Measurements from ENCODE around the gene IL4R. TPM values are rescaled to one million over a fixed set of nuclear protein-coding genes. Genes with fewer than 3 reads are reported as not detected.

Gene IL4R
- total RNA-seq, 1 experiment from 2014 or later = 28.6 TPM

DNA sequence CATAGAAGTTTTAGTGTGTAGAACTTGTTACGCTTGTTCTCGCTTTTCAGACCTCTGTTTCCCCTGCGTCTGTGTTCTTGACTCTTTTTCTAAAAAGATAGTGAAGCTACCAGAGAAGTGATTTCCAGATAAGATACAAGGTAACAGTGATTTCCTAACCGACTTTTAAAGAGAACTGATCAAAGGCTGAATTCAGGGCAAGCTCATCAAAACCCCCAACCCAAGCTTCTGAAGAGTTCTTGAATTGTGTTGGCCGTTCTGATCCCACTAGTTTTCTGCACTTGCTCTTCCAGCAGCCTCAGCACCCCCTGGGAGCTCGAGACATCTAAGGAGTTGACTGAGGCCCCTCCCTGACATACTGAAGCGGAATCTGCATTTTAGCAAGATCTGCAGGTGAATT lies 32.5 kb upstream of the IL4R start:
- no peak overlapping the region for H2BK5ac ChIP-seq (ENCODE audit: insufficient read length, low read length)
- no peak overlapping the region for H4K91ac ChIP-seq (ENCODE audit: insufficient read length, low read depth, low read length)
- H3K9ac ChIP-seq (ENCODE audit: extremely low read depth, insufficient read length, low read length) = no peak overlapping the region
- H2BK120ac ChIP-seq (ENCODE audit: low read depth, low read length, poor library complexity, severe bottlenecking) = no peak overlapping the region
- H3K23me2 ChIP-seq (ENCODE audit: insufficient read length, low read depth, low read length, poor library complexity, severe bottlenecking) = no peaks in the 10 kb centered on the region
- H3K4me2 ChIP-seq (ENCODE audit: insufficient read depth, insufficient read length, low read length) = no peak overlapping the region
- H2AK5ac ChIP-seq (ENCODE audit: insufficient read length, low read length) = no peak overlapping the region
- H3T11ph ChIP-seq (ENCODE audit: low read length) = no peak overlapping the region
- no peaks in the 10 kb centered on the region for H3K4me1 ChIP-seq (ENCODE audit: insufficient read depth, low read length)
- no peak overlapping the region for H2AFZ ChIP-seq (ENCODE audit: low read length)
- no peak overlapping the region for H3K56ac ChIP-seq (ENCODE audit: insufficient read length, low read depth, low read length)
- no peak overlapping the region for H4K5ac ChIP-seq (ENCODE audit: insufficient read length, low read depth, low read length)
- no peak overlapping the region for H2BK15ac ChIP-seq (ENCODE audit: low read depth, low read length)
- H4K20me1 ChIP-seq (ENCODE audit: control insufficient read depth, insufficient read depth, insufficient read length) = no peaks in the 10 kb centered on the region
- no peak overlapping the region for H3K18ac ChIP-seq (ENCODE audit: insufficient read length, low read depth, low read length)
- no peaks in the 10 kb centered on the region for H3K79me2 ChIP-seq (ENCODE audit: insufficient read depth, low read length)
- no CpG with 5 or more reads among the region's 7 CpGs for WGBS (ENCODE audit: extremely low coverage, insufficient read length, low lambda C conversion rate)
- H3K9me3 ChIP-seq (ENCODE audit: control insufficient read depth, low read depth, low read length) = no peaks in the 10 kb centered on the region
- H3K14ac ChIP-seq (ENCODE audit: insufficient read depth, low read length) = no peak overlapping the region
- peaks cover 7 to 8% of the 10 kb centered on the region in 2 experiments for H3K4me1 Mint-ChIP-seq
- H3K79me1 ChIP-seq (ENCODE audit: insufficient read depth, low read depth, low read length, poor library complexity, severe bottlenecking) = no peaks in the 10 kb centered on the region
- H3K36me3 Mint-ChIP-seq (ENCODE audit: insufficient read depth in 1 of 3, low read depth in 3 of 3) = no peaks in the 10 kb centered on the region
- H3K4ac ChIP-seq (ENCODE audit: low read depth, low read length) = no peak overlapping the region
- H2BK20ac ChIP-seq (ENCODE audit: low read depth, low read length, poor library complexity, severe bottlenecking) = no peak overlapping the region
- no peak overlapping the region for H3K23ac ChIP-seq (ENCODE audit: insufficient read length, low read depth, low read length)
- no peak for DNase-seq
- H2BK12ac ChIP-seq (ENCODE audit: insufficient read length, low read depth, low read length) = no peak overlapping the region
- peak overlapping the region in 2 of 3 experiments; percentile 20 to 56; a peak in 3 of 7 replicates for H3K27ac Mint-ChIP-seq
- H3K9me3 Mint-ChIP-seq = no peaks in the 10 kb centered on the region
- TF ChIP-seq CTCF (conservative IDR thresholded peaks at IDR 0.05) = no peak
- no peak overlapping the region for H3K27ac ChIP-seq (ENCODE audit: insufficient read length, low read depth, low read length)
- no peak overlapping the region for H3K4me3 Mint-ChIP-seq
- H4K8ac ChIP-seq (replicated peaks; ENCODE audit: insufficient read length, low read depth, low read length) = no peak overlapping the region
- no peaks in the 10 kb centered on the region; the same call in 1 of the 2 replicates for H3K27me3 Mint-ChIP-seq (ENCODE audit: low read depth)
- H3K27me3 ChIP-seq (ENCODE audit: insufficient read depth, low read length) = no peaks in the 10 kb centered on the region
